Activated naive CD4-positive, alpha-beta T cell treated with anti-CD3 and anti-CD28 coated beads, Interleukin-2, amount 10 ng/mL, durations not matched to agents 7 days and 5 days (primary cell): ENCODE results near the gene ARHGEF2.

Experiments used
- CTCF ChIA-PET: fragments of 350-600 bp; sonication (Branson Sonifier 250); formaldehyde crosslinking; loops from one replicate; lab custom pipeline; 2021; ENCODE audit warnings: antibody characterized with exemption; lab: Charles Lee
- DNase-seq: peaks from one replicate; pipeline ENCODE4 v3.0.0-alpha.2; 2020
- H3K27ac Mint-ChIP-seq: one replicate; pipeline ENCODE4 v1.8.0; 2021; ENCODE audit warnings: mild to moderate bottlenecking, moderate library complexity, mixed read lengths
- H3K27me3 Mint-ChIP-seq: one replicate; pipeline ENCODE4 v1.8.0; 2021; ENCODE audit warnings: mild to moderate bottlenecking, mixed read lengths
- H3K36me3 Mint-ChIP-seq: one replicate; pipeline ENCODE4 v1.8.0; 2021; ENCODE audit warnings: mixed read lengths
- H3K4me1 Mint-ChIP-seq: one replicate; pipeline ENCODE4 v1.8.0; 2021; ENCODE audit warnings: mixed read lengths
- H3K4me3 Mint-ChIP-seq: one replicate; pipeline ENCODE4 v1.8.0; 2021; ENCODE audit warnings: mild to moderate bottlenecking, moderate library complexity, mixed read lengths
- H3K9me3 Mint-ChIP-seq: one replicate; pipeline ENCODE4 v1.8.0; 2021; ENCODE audit warnings: mixed read lengths

Gene ARHGEF2

GRCh38 chr1:155960081-155960745 is 18.1 kb downstream of the ARHGEF2 start:
- H3K4me1 Mint-ChIP-seq: peaks cover 30% of the 10 kb centered on the region
- H3K27me3 Mint-ChIP-seq: no peaks in the 10 kb centered on the region
- no peaks in the 10 kb centered on the region for H3K9me3 Mint-ChIP-seq
- no peak for DNase-seq
- CTCF ChIA-PET: no interaction called here
- no peak overlapping the region for H3K4me3 Mint-ChIP-seq
- peaks cover 62% of the 10 kb centered on the region for H3K36me3 Mint-ChIP-seq
- no peak overlapping the region for H3K27ac Mint-ChIP-seq

- H3K27ac Mint-ChIP-seq: peak overlapping the region; percentile 61
- peaks cover 21% of the 10 kb centered on the region for H3K4me1 Mint-ChIP-seq
- H3K9me3 Mint-ChIP-seq: no peaks in the 10 kb centered on the region
- H3K4me3 Mint-ChIP-seq: no peak overlapping the region
- peaks cover 63% of the 10 kb centered on the region for H3K36me3 Mint-ChIP-seq
- H3K27me3 Mint-ChIP-seq: no peaks in the 10 kb centered on the region
- CTCF ChIA-PET: interaction anchor here (0.8 to 1.2 kb wide), 4 partner anchors 11 to 32 kb away, joined by 3 to 4 read pairs (median 4); no protein-coding TSS in a partner anchor
- no peak for DNase-seq
These were observed 20.9 kb downstream of the ARHGEF2 start for GRCh38 chr1:155957411-155957915.

GRCh38 chr1:155954645-155955044 is 23.7 kb downstream of the ARHGEF2 start:
- Mint-ChIP-seq H3K27me3 (no peaks in the 10 kb centered on the region), H3K36me3 (peaks cover 59% of the 10 kb centered on the region), H3K4me1 (peaks cover 7% of the 10 kb centered on the region), H3K9me3 (no peaks in the 10 kb centered on the region), H3K27ac (peak overlapping the region; percentile 66), H3K4me3 (no peak overlapping the region)
- no peak for DNase-seq
- CTCF ChIA-PET: interaction anchor here (0.7 to 1.6 kb wide), 3 partner anchors 8 to 21 kb away, joined by 3 to 4 read pairs (median 3); partner anchors contain the start of gene KHDC4

- Mint-ChIP-seq H3K4me3 (no peak overlapping the region), H3K9me3 (no peaks in the 10 kb centered on the region), H3K27me3 (no peaks in the 10 kb centered on the region), H3K4me1 (peaks cover 15% of the 10 kb centered on the region), H3K36me3 (peaks cover 53% of the 10 kb centered on the region), H3K27ac (peak overlapping the region; percentile 19)
- CTCF ChIA-PET: no interaction called here
- no peak for DNase-seq
These were observed 25.8 kb downstream of the ARHGEF2 start for GRCh38 chr1:155952505-155952890.

GRCh38 chr1:155951753-155952504 is 26.4 kb downstream of the ARHGEF2 start:
- Mint-ChIP-seq H3K36me3 (peaks cover 53% of the 10 kb centered on the region), H3K9me3 (no peaks in the 10 kb centered on the region), H3K27ac (peak overlapping the region; percentile 35), H3K27me3 (no peaks in the 10 kb centered on the region), H3K4me3 (no peak overlapping the region), H3K4me1 (peaks cover 21% of the 10 kb centered on the region)
- CTCF ChIA-PET: no interaction called here
- DNase-seq: no peak

GRCh38 chr1:155950829-155951228 is 27.5 kb downstream of the ARHGEF2 start:
- Mint-ChIP-seq H3K27ac (peak overlapping the region; percentile 72), H3K4me1 (peaks cover 32% of the 10 kb centered on the region), H3K27me3 (no peaks in the 10 kb centered on the region), H3K9me3 (no peaks in the 10 kb centered on the region), H3K4me3 (no peak overlapping the region), H3K36me3 (peaks cover 63% of the 10 kb centered on the region)
- DNase-seq: no peak
- CTCF ChIA-PET: no interaction called here

- Mint-ChIP-seq H3K27me3 (no peaks in the 10 kb centered on the region), H3K4me1 (peaks cover 47% of the 10 kb centered on the region), H3K9me3 (no peaks in the 10 kb centered on the region), H3K36me3 (peaks cover 55% of the 10 kb centered on the region), H3K4me3 (no peak overlapping the region), H3K27ac (peak overlapping the region; percentile 88)
- CTCF ChIA-PET: interaction anchor here (1.5 to 2.7 kb wide), 2 partner anchors 10 to 42 kb away, joined by 3 to 11 read pairs; no protein-coding TSS in a partner anchor
- no peak for DNase-seq
These were observed 30.6 kb downstream of the ARHGEF2 start for GRCh38 chr1:155947741-155948140.

- no peak overlapping the region for H3K4me3 Mint-ChIP-seq
- H3K27me3 Mint-ChIP-seq: no peaks in the 10 kb centered on the region
- no peaks in the 10 kb centered on the region for H3K9me3 Mint-ChIP-seq
- no peak for DNase-seq
- H3K36me3 Mint-ChIP-seq: peaks cover 51% of the 10 kb centered on the region
- peak overlapping the region; percentile 88 for H3K27ac Mint-ChIP-seq
- peaks cover 49% of the 10 kb centered on the region for H3K4me1 Mint-ChIP-seq
- CTCF ChIA-PET: interaction anchor here (1.5 to 2.7 kb wide), 2 partner anchors 9 to 42 kb away, joined by 3 to 11 read pairs; no protein-coding TSS in a partner anchor
These were observed 31.1 kb downstream of the ARHGEF2 start for GRCh38 chr1:155947292-155947691.

GRCh38 chr1:155946633-155947219 is 31.6 kb downstream of the ARHGEF2 start:
- Mint-ChIP-seq H3K4me3 (no peak overlapping the region), H3K36me3 (peaks cover 45% of the 10 kb centered on the region), H3K4me1 (peaks cover 55% of the 10 kb centered on the region), H3K9me3 (no peaks in the 10 kb centered on the region), H3K27me3 (no peaks in the 10 kb centered on the region), H3K27ac (peak overlapping the region; percentile 88)
- CTCF ChIA-PET: interaction anchor here (1.0 to 4.4 kb wide), 7 partner anchors 8 to 120 kb away, joined by 3 to 32 read pairs (median 4); partner anchors contain the start of genes ARHGEF2 and KHDC4
- no peak for DNase-seq

GRCh38 chr1:155944444-155944799 is 33.9 kb downstream of the ARHGEF2 start:
- no peak overlapping the region for H3K4me3 Mint-ChIP-seq
- peaks cover 29% of the 10 kb centered on the region for H3K36me3 Mint-ChIP-seq
- no peaks in the 10 kb centered on the region for H3K9me3 Mint-ChIP-seq
- H3K27me3 Mint-ChIP-seq: no peaks in the 10 kb centered on the region
- H3K27ac Mint-ChIP-seq: peak overlapping the region; percentile 85
- DNase-seq: no peak
- peaks cover 70% of the 10 kb centered on the region for H3K4me1 Mint-ChIP-seq
- CTCF ChIA-PET: interaction anchor here (1.0 to 4.4 kb wide), 4 partner anchors 10 to 45 kb away, joined by 3 to 32 read pairs (median 12); partner anchors contain the start of genes ARHGEF2 and KHDC4

- DNase-seq: no peak
- Mint-ChIP-seq H3K27me3 (no peaks in the 10 kb centered on the region), H3K36me3 (peaks cover 24% of the 10 kb centered on the region), H3K4me1 (peaks cover 70% of the 10 kb centered on the region), H3K27ac (peak overlapping the region; percentile 85), H3K9me3 (no peaks in the 10 kb centered on the region), H3K4me3 (no peak overlapping the region)
- CTCF ChIA-PET: interaction anchor here (1.2 to 4.4 kb wide), 2 partner anchors 47 to 124 kb away, joined by 4 to 32 read pairs; no protein-coding TSS in a partner anchor
These were observed 35.7 kb downstream of the ARHGEF2 start for GRCh38 chr1:155942578-155943141.

- Mint-ChIP-seq H3K4me1 (peaks cover 63% of the 10 kb centered on the region), H3K4me3 (no peak overlapping the region), H3K27me3 (no peaks in the 10 kb centered on the region), H3K36me3 (peaks cover 17% of the 10 kb centered on the region), H3K9me3 (no peaks in the 10 kb centered on the region), H3K27ac (peak overlapping the region; percentile 85)
- no peak for DNase-seq
- CTCF ChIA-PET: interaction anchor here (1.2 to 5.7 kb wide), 4 partner anchors 37 to 124 kb away, joined by 4 to 130 read pairs (median 65); partner anchors contain the start of gene ARHGEF2
These were observed 36.4 kb downstream of the ARHGEF2 start for GRCh38 chr1:155941845-155942531.
